ENCODE results near the gene ZNF79. TPM values are rescaled to one million over a fixed set of nuclear protein-coding genes. Genes with fewer than 3 reads are reported as not detected.

The ZNF79 gene
- total and polyA plus RNA-seq, 9 of the 15 experiments (the other 6 are each of a cell fraction or from before 2014, with no cell fraction given): 0.62 to 7.0 (median 4.1) TPM

- TF ChIP-seq GABPB2 (CRISPR knock-in tag; conservative IDR thresholded peaks at IDR 0.05): no peak
- peak; percentile 5 for TF ChIP-seq ZFP36 (IDR thresholded peaks at IDR 0.05; ENCODE audit: low read depth, low read length, partially characterized antibody)
- TF ChIP-seq PHF21A (IDR thresholded peaks at IDR 0.05; ENCODE audit: borderline replicate concordance, low read depth): no peak
- 0 out of 2 replicates have a peak, but pooled peaks have one; percentile 8 for TF ChIP-seq FOXK1 (CRISPR knock-in tag; IDR thresholded peaks at IDR 0.05; ENCODE audit: borderline replicate concordance)
- no peak for TF ChIP-seq ATF6 (CRISPR knock-in tag; IDR thresholded peaks at IDR 0.05)
- no peak for TF ChIP-seq CTBP1 (IDR thresholded peaks at IDR 0.05; ENCODE audit: borderline replicate concordance)
- TF ChIP-seq CREB5 (CRISPR knock-in tag; IDR thresholded peaks at IDR 0.05): no peak
- no peak for TF ChIP-seq U2AF2 (optimal IDR thresholded peaks at IDR 0.05; ENCODE audit: low read depth, low read length)
- TF ChIP-seq ELK1 (CRISPR knock-in tag; IDR thresholded peaks at IDR 0.05): no peak
- no peak for TF ChIP-seq GATA2 (CRISPR knock-in tag; IDR thresholded peaks at IDR 0.05)
- TF ChIP-seq MYNN (IDR thresholded peaks at IDR 0.05): no peak
- TF ChIP-seq MYNN (CRISPR knock-in tag; IDR thresholded peaks at IDR 0.05): no peak
- TF ChIP-seq ZNF696 (CRISPR knock-in tag; conservative IDR thresholded peaks at IDR 0.05): no peak
- TF ChIP-seq THAP12 (CRISPR knock-in tag; IDR thresholded peaks at IDR 0.05): no peak
- TF ChIP-seq ZC3H11A (IDR thresholded peaks at IDR 0.05; ENCODE audit: low read depth, low read length): no peak
- no peak for TF ChIP-seq ZNF124 (CRISPR knock-in tag; IDR thresholded peaks at IDR 0.05)
- TF ChIP-seq SP2 (IDR thresholded peaks at IDR 0.05; ENCODE audit: extremely low read depth, low read depth, low read length, poor library complexity, severe bottlenecking): no peak
- no peak for TF ChIP-seq HLTF (IDR thresholded peaks at IDR 0.05)
- TF ChIP-seq TCFL5 (CRISPR knock-in tag; conservative IDR thresholded peaks at IDR 0.05): no peak
- 0 out of 4 replicates have a peak, but pooled peaks of 1 of the 2 experiments have one; percentile 23 for TF ChIP-seq MAZ (CRISPR knock-in tag; conservative IDR thresholded peaks at IDR 0.05 in 1 of 2, IDR thresholded peaks at IDR 0.05 in 1 of 2)
- TF ChIP-seq NONO (IDR thresholded peaks at IDR 0.05; ENCODE audit: low read depth in 2 of 2, low read length in 1 of 2): no peak
- TF ChIP-seq KLF1 (tag; IDR thresholded peaks at IDR 0.05): no peak
These were observed 27.9 kb upstream of the ZNF79 start (continued) for GRCh38 chr9:127396253-127396807.
